K562 treated with DMSO at 1 percent for 12 hours (cell line): ENCODE data around the gene FBL. TPM values are rescaled to one million over a fixed set of nuclear protein-coding genes. Genes with fewer than 3 reads are reported as not detected.

Source experiments
- total RNA-seq: library from RNA; unstranded; fragments of 300-600 nt; gene quantifications from 2 replicates; pipeline ENCODE4 v1.2.3, GENCODE V29; 2022; ENCODE audit not compliant: insufficient read depth

FBL gene
- total RNA-seq: 323 and 470 TPM in 2 replicates

DNA sequence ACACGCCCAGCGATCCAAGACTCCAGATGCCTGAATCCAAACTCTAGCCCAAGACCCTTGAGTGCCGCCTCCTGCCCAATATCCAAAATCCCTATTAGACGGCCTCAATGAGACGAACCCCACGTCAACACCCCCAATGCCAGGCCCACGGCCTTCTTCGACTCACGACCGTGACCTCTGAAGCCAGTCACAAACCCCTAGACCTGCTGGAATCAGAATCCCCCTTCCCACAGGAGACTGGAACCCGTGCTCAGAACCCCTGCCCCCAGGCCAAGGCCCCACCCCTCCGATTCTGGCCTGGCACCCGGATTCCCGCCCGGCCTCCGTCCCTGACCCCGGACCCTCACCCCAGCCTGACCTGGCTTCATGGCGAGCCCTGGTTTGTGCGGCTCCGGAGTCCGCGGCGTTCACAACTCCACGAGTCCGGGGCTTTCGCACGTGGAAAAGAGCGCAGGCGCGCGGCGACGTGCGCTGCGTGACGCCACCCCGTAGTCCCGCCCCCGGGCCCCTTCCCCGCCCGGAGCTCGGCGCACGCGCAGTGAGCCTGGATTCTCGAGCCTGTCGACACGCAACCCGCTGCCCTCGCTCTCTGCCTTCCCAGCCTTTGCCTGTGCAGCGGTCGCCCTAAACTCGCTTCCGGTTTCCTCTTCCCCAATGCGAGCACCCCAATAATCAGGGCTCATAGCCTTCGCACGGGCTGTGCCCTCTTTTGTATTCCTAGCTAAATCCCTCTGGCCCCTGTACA is at the start of gene FBL:
Gene FBL, minus strand, starts transcription at position 447 of the 745 bp plus-strand sequence. Its CDS starts 79 bp downstream, at position 368.

DNA sequence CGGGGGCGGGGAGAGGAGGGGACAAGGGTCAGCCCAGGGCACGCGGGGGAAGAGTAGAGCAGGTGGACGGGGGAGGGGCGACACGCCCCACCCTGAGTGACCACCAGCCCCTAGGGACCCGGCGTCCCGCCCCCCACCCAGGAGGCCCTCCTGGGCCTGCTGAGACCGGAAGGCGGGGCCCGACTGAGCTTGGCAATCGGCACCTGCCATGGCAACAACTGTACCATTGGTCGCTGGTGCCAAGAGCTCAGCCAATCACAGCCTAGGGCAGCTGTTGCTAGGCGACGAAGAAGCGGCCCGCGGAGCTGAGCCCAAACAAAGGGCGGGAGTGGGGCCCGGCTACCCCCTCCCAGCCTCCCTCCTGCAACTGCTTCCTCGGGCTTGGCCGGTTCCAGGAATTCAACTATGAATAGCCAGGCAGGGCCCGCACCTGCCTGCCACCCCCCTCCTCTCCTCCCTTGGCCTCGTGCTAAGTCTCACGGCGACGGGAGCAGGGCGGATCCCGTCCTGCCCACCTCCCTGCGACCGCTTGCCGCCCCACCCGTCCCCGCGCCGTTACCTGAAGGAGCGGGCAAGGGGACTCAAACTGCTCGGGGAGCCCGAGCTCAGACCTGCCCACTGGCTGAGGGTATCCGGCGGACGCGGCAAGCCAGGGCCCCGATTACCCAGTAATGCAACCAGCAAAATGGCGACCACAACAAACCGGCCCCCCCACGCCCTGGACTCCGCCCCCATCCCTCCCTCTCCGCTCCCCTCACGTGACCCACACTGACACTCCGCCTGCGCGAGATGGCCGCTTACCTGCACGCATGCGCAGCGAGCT is 12.5 kb downstream of the FBL start, which contains the start of gene DYRK1B:
Gene DYRK1B, minus strand, starts transcription at position 699 of the 823 bp plus-strand sequence. CDS start 2,295 bp downstream, outside the sequence.

Other genes starting within 250 kb of the FBL start
- gene LGALS13, start 243.9 kb downstream of the FBL start, total RNA-seq: 3.8 TPM in 1 of 2 replicates, not detected in the other
- gene LGALS16, start 190.5 kb downstream of the FBL start, total RNA-seq: not detected in 2 replicates
- not detected in 2 replicates for gene LGALS14, start 141.9 kb downstream of the FBL start, total RNA-seq
- not detected in 2 replicates for gene CLC, start 108.3 kb downstream of the FBL start, total RNA-seq
- not detected in 2 replicates for gene LEUTX, start 67.5 kb downstream of the FBL start, total RNA-seq
- gene DYRK1B, start 12.2 kb downstream of the FBL start, total RNA-seq: 8.2 and 12.6 TPM in 2 replicates
- 0.27 and 0.31 TPM in 2 replicates for gene FCGBP, start 88.3 kb upstream of the FBL start, total RNA-seq
- 120 and 143 TPM in 2 replicates for gene PSMC4, start 124.8 kb upstream of the FBL start, total RNA-seq
- gene ZNF546, start 150.7 kb upstream of the FBL start, total RNA-seq: 0.18 and 3.3 TPM in 2 replicates
- gene ZNF780B, start 209.9 kb upstream of the FBL start, total RNA-seq: 2.6 and 10.7 TPM in 2 replicates
- gene ZNF780A, start 244.6 kb upstream of the FBL start, total RNA-seq: 21.2 and 22.3 TPM in 2 replicates